ENCODE data around the gene RUNX2.

GRCh38 chr6:45436544-45437438 lies 108.7 kb downstream of the RUNX2 start:
- peak in 1 of 4 donors; percentile 14 for TF ChIP-seq POLR2A (IDR thresholded peaks at IDR 0.05)
- TF ChIP-seq CTCF (IDR thresholded peaks at IDR 0.05): no peak

Measured in esophagus squamous epithelium (tissue), 4 donors.